ENCODE data around the gene DNMT3A. TPM values are rescaled to one million over a fixed set of nuclear protein-coding genes. Genes with fewer than 3 reads are reported as not detected.

The DNMT3A gene
- total RNA-seq, 2 donors from 2014 or later: 17.7 to 24.3 TPM

GRCh38 chr2:25379535-25379934 lies 37.8 kb upstream of the DNMT3A start:
- no peaks in the 10 kb centered on the region for H3K27me3 ChIP-seq (replicated peaks; ENCODE audit: insufficient read depth)
- H3K27ac ChIP-seq: no peak overlapping the region
- no peak for TF ChIP-seq CTCF (IDR thresholded peaks at IDR 0.05)
- H3K9me3 ChIP-seq: no peaks in the 10 kb centered on the region
- DNase-seq (ENCODE audit: low spot score) (no peak), ATAC-seq (ENCODE audit: insufficient number of reproducible peaks, low FRiP score, low read depth) (no peak)
- no peaks in the 10 kb centered on the region for H3K36me3 ChIP-seq
- peaks cover 11 to 16% of the 10 kb centered on the region in 2 donors for H3K4me1 ChIP-seq (ENCODE audit: control insufficient read depth in 1 of 2, low read depth in 2 of 2)
- H3K4me3 ChIP-seq: no peak overlapping the region

- Histone ChIP-seq H3K27me3 (replicated peaks; ENCODE audit: insufficient read depth) (no peaks in the 10 kb centered on the region), H3K4me3 (no peak overlapping the region), H3K4me1 (ENCODE audit: control insufficient read depth in 1 of 2, low read depth in 2 of 2) (peaks cover 11 to 16% of the 10 kb centered on the region in 2 donors), H3K9me3 (no peaks in the 10 kb centered on the region), H3K36me3 (no peaks in the 10 kb centered on the region), H3K27ac (no peak overlapping the region)
- TF ChIP-seq CTCF (IDR thresholded peaks at IDR 0.05): no peak
- ATAC-seq (ENCODE audit: insufficient number of reproducible peaks, low FRiP score, low read depth) (no peak), DNase-seq (ENCODE audit: low spot score) (no peak)
Measured at GRCh38 chr2:25378731-25379490, 37.2 kb upstream of the DNMT3A start.

- DNase-seq (ENCODE audit: low spot score) (no peak), ATAC-seq (ENCODE audit: insufficient number of reproducible peaks, low FRiP score, low read depth) (no peak)
- H3K27ac ChIP-seq: no peak overlapping the region
- no peak overlapping the region for H3K4me3 ChIP-seq
- TF ChIP-seq CTCF (IDR thresholded peaks at IDR 0.05): no peak
- H3K36me3 ChIP-seq: no peaks in the 10 kb centered on the region
- no peaks in the 10 kb centered on the region for H3K9me3 ChIP-seq
- no peaks in the 10 kb centered on the region for H3K27me3 ChIP-seq (replicated peaks; ENCODE audit: insufficient read depth)
- peaks cover 11 to 16% of the 10 kb centered on the region in 2 donors for H3K4me1 ChIP-seq (ENCODE audit: control insufficient read depth in 1 of 2, low read depth in 2 of 2)
Measured at GRCh38 chr2:25377822-25378421, 36.2 kb upstream of the DNMT3A start.

GRCh38 chr2:25376750-25377621 lies 35.3 kb upstream of the DNMT3A start:
- Histone ChIP-seq H3K4me1 (ENCODE audit: control insufficient read depth in 1 of 2, low read depth in 2 of 2) (peaks cover 11 to 16% of the 10 kb centered on the region in 2 donors), H3K27ac (no peak overlapping the region), H3K36me3 (no peaks in the 10 kb centered on the region), H3K4me3 (peak overlapping the region; percentile 69), H3K27me3 (replicated peaks; ENCODE audit: insufficient read depth) (no peaks in the 10 kb centered on the region), H3K9me3 (no peaks in the 10 kb centered on the region)
- DNase-seq (ENCODE audit: low spot score) (peak; percentile 58), ATAC-seq (ENCODE audit: insufficient number of reproducible peaks, low FRiP score, low read depth) (peak; percentile 74)
- TF ChIP-seq CTCF (IDR thresholded peaks at IDR 0.05): peak; percentile 95

Data from thoracic aorta (tissue), 2 donors.